Tibial artery (tissue), 4 donors: ENCODE data around the gene PAK2.

ENCODE experiments used
- DNase-seq, 2 donors: peaks; one replicate each; pipeline ENCODE4 v3.0.0-alpha.2; 2019
- H3K27ac ChIP-seq, 2 donors: fragments of 200-600 bp; sonication (generic) in 1 of 2; 1 replicate in 1 of 2; 2 replicates in 1 of 2; pipeline ENCODE4 v1.5.1; 2018 to 2019; ENCODE audit warnings: mild to moderate bottlenecking in 1 of 2
- H3K27me3 ChIP-seq, 2 donors: fragments of 200-600 bp; sonication (generic) in 1 of 2; one replicate each; pipeline versions ENCODE4 v1.5.1 to v1.6.0; 2016 to 2019
- H3K36me3 ChIP-seq, 3 donors: fragments of 200-600 bp; sonication (generic) in 2 of 3; one replicate each; pipeline ENCODE4 v1.5.1; 2016 to 2019; ENCODE audit warnings: mild to moderate bottlenecking in 2 of 3
- H3K4me1 ChIP-seq, 4 donors: fragments of 200-600 bp; sonication (generic) in 2 of 4; 1 replicate in 3 of 4; 2 replicates in 1 of 4; pipeline ENCODE4 v1.5.1; 2016 to 2019
- H3K4me3 ChIP-seq, 2 donors: fragments of 200-600 bp; sonication (generic) in 1 of 2; 1 replicate in 1 of 2; 2 replicates in 1 of 2; pipeline ENCODE4 v1.5.1; 2018 to 2019; ENCODE audit warnings: mild to moderate bottlenecking in 2 of 2
- H3K9me3 ChIP-seq, 3 donors: fragments of 200-600 bp; sonication (generic) in 1 of 3; one replicate each; pipeline ENCODE4 v1.5.1; 2016 to 2019
- intact Hi-C: fragments of 100-400 bp; cut with DNase I; formaldehyde crosslinking; loops from one replicate; pipeline ENCODE4 v1.15.0; 2023; ENCODE audit warnings: low total_unique reads
- TF ChIP-seq, protein P1 (sequence below), 2 experiments: fragments of 200-600 bp in 1 of 2; fragments of 450-650 bp in 1 of 2; IDR thresholded peaks; one replicate each; pipeline ENCODE4 v1.5.1; 2017 to 2019; ENCODE audit warnings: antibody characterized with exemption in 2 of 2, mild to moderate bottlenecking in 1 of 2, moderate library complexity in 1 of 2

The PAK2 gene

DNA sequence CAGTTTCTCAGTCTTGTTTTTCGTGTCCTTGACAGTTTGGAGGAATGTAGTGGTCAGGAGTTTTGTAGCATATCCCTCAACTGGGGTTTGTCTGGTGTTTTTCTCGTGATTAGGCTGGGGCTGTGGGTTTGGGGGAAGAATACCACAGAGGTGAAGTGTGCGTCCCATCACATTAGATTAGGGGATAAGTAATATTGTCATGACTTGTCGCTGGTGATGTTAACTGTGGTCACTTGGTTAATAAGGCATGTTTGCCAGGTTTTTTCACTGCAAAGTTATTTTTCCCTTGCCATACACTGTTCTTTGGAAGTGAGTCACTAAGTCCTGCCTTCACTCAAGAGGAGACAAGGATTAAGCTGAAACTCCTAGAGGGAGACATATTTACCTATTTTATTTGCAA is 39.1 kb downstream of the PAK2 start:
- Histone ChIP-seq H3K9me3 (no peaks in the 10 kb centered on the region), H3K27ac (no peak overlapping the region), H3K27me3 (no peaks in the 10 kb centered on the region), H3K4me3 (no peak overlapping the region), H3K36me3 (peaks cover 11 to 13% (median 12%) of the 10 kb centered on the region in 3 donors), H3K4me1 (peaks cover 0 to 19% (median 6%) of the 10 kb centered on the region in 4 donors)
- TF ChIP-seq, protein P1, sequence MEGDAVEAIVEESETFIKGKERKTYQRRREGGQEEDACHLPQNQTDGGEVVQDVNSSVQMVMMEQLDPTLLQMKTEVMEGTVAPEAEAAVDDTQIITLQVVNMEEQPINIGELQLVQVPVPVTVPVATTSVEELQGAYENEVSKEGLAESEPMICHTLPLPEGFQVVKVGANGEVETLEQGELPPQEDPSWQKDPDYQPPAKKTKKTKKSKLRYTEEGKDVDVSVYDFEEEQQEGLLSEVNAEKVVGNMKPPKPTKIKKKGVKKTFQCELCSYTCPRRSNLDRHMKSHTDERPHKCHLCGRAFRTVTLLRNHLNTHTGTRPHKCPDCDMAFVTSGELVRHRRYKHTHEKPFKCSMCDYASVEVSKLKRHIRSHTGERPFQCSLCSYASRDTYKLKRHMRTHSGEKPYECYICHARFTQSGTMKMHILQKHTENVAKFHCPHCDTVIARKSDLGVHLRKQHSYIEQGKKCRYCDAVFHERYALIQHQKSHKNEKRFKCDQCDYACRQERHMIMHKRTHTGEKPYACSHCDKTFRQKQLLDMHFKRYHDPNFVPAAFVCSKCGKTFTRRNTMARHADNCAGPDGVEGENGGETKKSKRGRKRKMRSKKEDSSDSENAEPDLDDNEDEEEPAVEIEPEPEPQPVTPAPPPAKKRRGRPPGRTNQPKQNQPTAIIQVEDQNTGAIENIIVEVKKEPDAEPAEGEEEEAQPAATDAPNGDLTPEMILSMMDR (IDR thresholded peaks at IDR 0.05), result no peak
- no peak for DNase-seq
- intact Hi-C loops, result no loop called here

DNA sequence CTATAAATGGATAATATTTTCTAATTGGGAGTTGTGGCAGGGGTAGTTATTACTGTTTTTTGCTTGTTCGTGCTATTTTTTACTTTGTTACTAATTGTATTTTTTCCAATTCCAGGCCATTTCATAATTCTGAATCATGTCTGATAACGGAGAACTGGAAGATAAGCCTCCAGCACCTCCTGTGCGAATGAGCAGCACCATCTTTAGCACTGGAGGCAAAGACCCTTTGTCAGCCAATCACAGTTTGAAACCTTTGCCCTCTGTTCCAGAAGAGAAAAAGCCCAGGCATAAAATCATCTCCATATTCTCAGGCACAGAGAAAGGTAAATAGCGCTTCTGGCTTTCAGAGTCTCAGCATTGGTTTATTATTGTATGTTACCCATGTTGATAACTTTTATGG is 42.9 kb downstream of the PAK2 start:
- peaks cover 0 to 8% (median 3%) of the 10 kb centered on the region in 4 donors for H3K4me1 ChIP-seq
- TF ChIP-seq, protein P1 (IDR thresholded peaks at IDR 0.05), result no peak
- no peaks in the 10 kb centered on the region for H3K9me3 ChIP-seq
- DNase-seq, result no peak
- H3K4me3 ChIP-seq, result no peak overlapping the region
- no peaks in the 10 kb centered on the region for H3K27me3 ChIP-seq
- peaks cover 11 to 16% (median 13%) of the 10 kb centered on the region in 3 donors for H3K36me3 ChIP-seq
- H3K27ac ChIP-seq, result no peak overlapping the region
- intact Hi-C loops, result no loop called here

DNA sequence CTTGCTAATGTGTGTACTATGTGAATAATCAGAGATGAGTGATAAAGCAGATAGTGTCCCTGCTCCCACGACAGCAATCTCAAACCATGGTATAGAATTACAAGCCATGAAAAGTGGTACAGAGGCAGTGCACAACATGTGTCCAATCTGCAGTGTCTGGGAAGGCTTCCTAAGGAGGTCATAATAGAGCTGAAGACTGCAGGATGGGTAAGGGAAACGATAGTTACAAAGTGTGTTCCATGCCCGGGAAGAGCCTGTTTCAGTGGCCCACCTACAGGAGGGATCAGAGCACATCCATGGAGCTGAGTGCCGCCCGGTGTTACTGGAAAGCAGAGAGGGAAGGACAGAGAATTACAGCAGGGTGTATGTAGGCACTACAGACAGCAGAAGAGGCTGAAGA is 48.9 kb downstream of the PAK2 start:
- no peak for DNase-seq
- H3K27ac ChIP-seq, result no peak overlapping the region
- peaks cover 0 to 5% (median 0%) of the 10 kb centered on the region in 4 donors for H3K4me1 ChIP-seq
- no peaks in the 10 kb centered on the region for H3K9me3 ChIP-seq
- H3K4me3 ChIP-seq, result no peak overlapping the region
- peaks cover 2 to 12% (median 3%) of the 10 kb centered on the region in 3 donors for H3K36me3 ChIP-seq
- H3K27me3 ChIP-seq, result no peaks in the 10 kb centered on the region
- TF ChIP-seq, protein P1 (IDR thresholded peaks at IDR 0.05), result no peak
- intact Hi-C loops, result no loop called here

DNA sequence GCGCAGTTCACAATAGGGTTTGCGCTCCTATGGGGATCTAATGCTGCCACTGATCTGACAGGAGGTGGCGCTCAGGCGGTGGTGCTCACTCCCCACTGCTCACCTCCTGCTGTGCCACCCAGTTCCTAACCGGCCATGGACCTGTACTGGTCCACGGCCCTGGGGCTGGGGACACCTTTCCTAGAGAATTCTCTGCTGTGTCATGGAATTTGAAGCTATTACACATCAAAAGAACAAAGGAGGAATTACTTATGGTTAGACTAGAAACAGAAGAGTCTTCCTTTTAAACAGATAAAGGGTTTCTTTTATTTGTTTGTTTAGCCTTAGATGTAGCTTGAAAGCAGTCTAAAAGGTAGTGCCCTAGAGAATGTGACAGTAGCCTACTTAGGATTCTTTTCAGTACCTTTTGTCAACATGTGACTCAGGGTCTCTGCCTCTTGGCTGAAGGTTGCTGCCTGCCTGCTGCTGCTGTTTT is 50.3 kb downstream of the PAK2 start:
- Histone ChIP-seq H3K4me3 (no peak overlapping the region), H3K36me3 (peaks cover 0 to 14% (median 0%) of the 10 kb centered on the region in 3 donors), H3K27ac (no peak overlapping the region), H3K27me3 (no peaks in the 10 kb centered on the region), H3K4me1 (peaks cover 0 to 5% (median 0%) of the 10 kb centered on the region in 4 donors), H3K9me3 (no peaks in the 10 kb centered on the region)
- DNase-seq, result no peak
- TF ChIP-seq, protein P1 (IDR thresholded peaks at IDR 0.05), result no peak
- intact Hi-C loops, result no loop called here

DNA sequence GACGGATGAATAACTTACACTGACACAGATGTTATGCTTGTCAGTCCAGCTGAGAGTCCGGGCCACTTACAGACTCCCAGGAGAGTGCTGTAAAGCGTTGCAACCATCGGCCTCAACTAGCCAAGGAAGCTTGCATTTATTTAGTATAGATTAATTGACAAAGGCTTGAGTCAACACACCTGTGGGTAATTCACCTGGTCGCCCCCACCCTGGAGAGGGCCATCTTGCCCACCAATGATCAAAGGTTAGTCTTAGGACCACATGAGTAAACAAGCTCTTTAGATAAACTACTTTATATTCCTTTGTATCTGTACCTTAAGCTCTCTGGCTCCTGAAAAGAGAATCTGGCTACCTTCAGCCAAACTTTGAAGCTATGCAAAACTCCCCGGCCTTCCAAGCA is 51.0 kb downstream of the PAK2 start:
- intact Hi-C loops, result no loop called here

More for the DNA sequence above, 51.0 kb downstream of the PAK2 start:
- Histone ChIP-seq H3K4me3 (no peak overlapping the region), H3K4me1 (peaks cover 0 to 5% (median 0%) of the 10 kb centered on the region in 4 donors), H3K36me3 (peaks cover 0 to 14% (median 0%) of the 10 kb centered on the region in 3 donors), H3K9me3 (no peaks in the 10 kb centered on the region), H3K27me3 (no peaks in the 10 kb centered on the region), H3K27ac (no peak overlapping the region)
- TF ChIP-seq, protein P1 (IDR thresholded peaks at IDR 0.05), result no peak
- DNase-seq, result no peak
